ENCODE data around the gene CLRN1.

Gene CLRN1

DNA sequence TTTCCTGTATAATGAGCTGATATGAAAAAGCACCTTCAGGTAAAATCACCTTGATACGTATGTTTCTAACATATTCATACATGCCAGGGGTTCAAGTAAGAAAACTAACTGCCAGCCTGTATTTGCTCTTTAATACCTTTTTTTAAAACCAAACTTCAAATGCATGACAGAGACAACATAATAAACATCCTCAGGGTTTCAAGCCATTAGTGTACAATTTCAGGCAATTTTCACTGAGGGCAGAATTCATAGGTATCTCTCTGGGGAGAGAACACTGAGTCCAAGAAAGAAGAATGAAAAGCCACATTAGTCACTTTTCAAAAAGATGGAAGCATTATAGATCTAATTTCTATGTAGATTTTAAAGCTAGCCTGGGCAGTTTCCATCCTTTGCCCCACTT lies 94.2 kb downstream of the CLRN1 start:
- DNase-seq (ENCODE audit: low read depth in 1 of 2, low spot score in 1 of 2), result no peak

DNA sequence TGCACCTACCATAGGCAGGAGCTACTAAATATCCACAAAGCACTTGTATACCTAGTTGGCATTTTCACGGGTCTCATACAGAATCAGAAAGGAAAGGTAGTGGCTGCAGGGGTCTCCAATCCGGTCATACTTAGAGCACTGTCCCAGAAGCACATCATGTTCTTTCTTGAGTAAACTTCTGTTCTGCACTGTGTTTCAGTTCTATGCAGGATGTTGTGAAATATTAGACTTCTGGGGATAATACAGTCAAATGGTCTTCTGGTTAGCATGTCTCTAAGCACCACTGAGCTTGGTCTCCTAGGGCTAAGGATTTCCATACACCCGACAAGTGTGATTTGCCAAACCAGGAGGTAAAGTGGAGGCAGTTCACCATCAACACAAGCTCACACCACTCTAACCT lies 95.2 kb downstream of the CLRN1 start:
- DNase-seq (ENCODE audit: low read depth in 1 of 2, low spot score in 1 of 2), result no peak

GRCh38 chr3:150876611-150877265 lies 95.8 kb downstream of the CLRN1 start:
- no peak for DNase-seq (ENCODE audit: low read depth in 1 of 2, low spot score in 1 of 2)

Data from activated T-helper 1 cell treated with anti-CD3 and anti-CD28 coated beads, Interleukin-2, amount 50 U/mL, for 16 hours (primary cell).